Hepatocyte (in vitro differentiated cells): ENCODE results near the gene RHOT1. TPM values are rescaled to one million over a fixed set of nuclear protein-coding genes. Genes with fewer than 3 reads are reported as not detected.
"Not testable (repeated sequence)": the region's sequence is repeated elsewhere in the genome, so short reads cannot be mapped to it uniquely, and the experiment has no call there.

Experiments used
- DNase-seq: peaks from one replicate; pipeline ENCODE4 v3.0.0-alpha.2; 2016; ENCODE audit warnings: low spot score
- H2AFZ ChIP-seq: fragments of 200-600 bp; sonication (generic); 2 replicates; pipeline ENCODE4 v1.6.0; 2016; ENCODE audit warnings: antibody characterized with exemption, mild to moderate bottlenecking
- H3K27ac ChIP-seq: fragments of 200-600 bp; sonication (generic); 2 replicates; pipeline ENCODE4 v1.5.1; 2016; ENCODE audit warnings: mild to moderate bottlenecking
- H3K27me3 ChIP-seq: fragments of 200-600 bp; sonication (generic); 2 replicates; pipeline ENCODE4 v1.6.1; 2016
- H3K36me3 ChIP-seq: fragments of 200-600 bp; sonication (generic); replicated peaks from 2 replicates; pipeline ENCODE4 v1.5.1; 2016; ENCODE audit warnings: low read depth; ENCODE audit not compliant: insufficient read depth
- H3K4me1 ChIP-seq: fragments of 200-600 bp; sonication (generic); 2 replicates; pipeline ENCODE4 v1.5.1; 2016; ENCODE audit warnings: mild to moderate bottlenecking, moderate library complexity; ENCODE audit not compliant: insufficient read depth
- H3K4me2 ChIP-seq: fragments of 200-600 bp; sonication (generic); 2 replicates; pipeline ENCODE4 v1.6.0; 2016
- H3K4me3 ChIP-seq: fragments of 200-600 bp; sonication (generic); 2 replicates; pipeline ENCODE4 v1.5.1; 2016; ENCODE audit warnings: mild to moderate bottlenecking
- H3K79me2 ChIP-seq: fragments of 200-600 bp; sonication (generic); 2 replicates; pipeline ENCODE4 v1.6.0; 2017; ENCODE audit warnings: mild to moderate bottlenecking
- H3K9me2 ChIP-seq: fragments of 200-600 bp; sonication (generic); replicated peaks from 2 replicates; pipeline ENCODE4 v1.6.0; 2017; ENCODE audit warnings: mild to moderate bottlenecking; ENCODE audit not compliant: insufficient read depth
- H3K9me3 ChIP-seq: fragments of 200-600 bp; sonication (generic); 2 replicates; pipeline ENCODE4 v1.5.1; 2016; ENCODE audit warnings: low read depth, mild to moderate bottlenecking
- H4K20me1 ChIP-seq: fragments of 200-600 bp; sonication (generic); 2 replicates; pipeline ENCODE4 v1.6.0; 2016; ENCODE audit warnings: mild to moderate bottlenecking; ENCODE audit not compliant: insufficient read depth, poor library complexity, severe bottlenecking
- CTCF ChIP-seq: fragments of 200-600 bp; sonication (generic); IDR thresholded peaks from 2 replicates; pipeline ENCODE4 v1.5.1; 2016; ENCODE audit warnings: antibody characterized with exemption, mild to moderate bottlenecking; ENCODE audit not compliant: poor library complexity
- EZH2 ChIP-seq: fragments of 200-600 bp; sonication (generic); IDR thresholded peaks from 2 replicates; pipeline ENCODE4 v1.6.1; 2016; ENCODE audit warnings: antibody characterized with exemption, mild to moderate bottlenecking, borderline replicate concordance
- EZH2phosphoT487 ChIP-seq: fragments of 200-600 bp; sonication (generic); IDR thresholded peaks from one replicate; pipeline ENCODE4 v1.6.1; 2018; ENCODE audit warnings: antibody characterized with exemption, mild to moderate bottlenecking, low read depth, moderate library complexity; ENCODE audit not compliant: unreplicated experiment, severe bottlenecking
- WGBS: methylation state at CpG from one replicate; pipeline ENCODE4 v1.1.6; 2016; ENCODE audit warnings: low lambda C conversion rate; ENCODE audit errors: missing lambda C conversion rate; 5-methylcytosine and 5-hydroxymethylcytosine counted together
- polyA plus RNA-seq: library from polyadenylated mRNA; unstranded; fragments of >200 nt; fragmentation: Nextera tagmentation; extraction: Ambion mirVana; gene quantifications from 2 replicates; pipeline ENCODE4 v1.2.1, GENCODE V29; 2016
- total RNA-seq: library from RNA; depleted of rRNA; stranded (reverse); fragments of >200 nt; gene quantifications from 2 replicates; pipeline ENCODE4 v1.2.3, GENCODE V29; 2014

Gene RHOT1
- total and polyA plus RNA-seq, 2 experiments from 2014 or later, result 22.6 to 38.4 TPM

GRCh38 chr17:32104158-32104557 is 38.1 kb upstream of the RHOT1 start:
- Histone ChIP-seq H3K79me2 (no peaks in the 10 kb centered on the region), H3K27ac (no peak overlapping the region), H3K36me3 (no peaks in the 10 kb centered on the region), H3K9me2 (no peaks in the 10 kb centered on the region), H4K20me1 (no peaks in the 10 kb centered on the region), H3K9me3 (no peaks in the 10 kb centered on the region), H3K4me1 (no peaks in the 10 kb centered on the region), H3K4me3 (no peak overlapping the region), H2AFZ (no peak overlapping the region), H3K27me3 (no peaks in the 10 kb centered on the region), H3K4me2 (no peak overlapping the region)
- DNase-seq, result no peak
- no peak for TF ChIP-seq EZH2phosphoT487
- no peak for TF ChIP-seq CTCF
- TF ChIP-seq EZH2, result no peak
- WGBS, result 80% methylated on average over 3 of the region's 3 CpGs

GRCh38 chr17:32106471-32106981 is 35.8 kb upstream of the RHOT1 start:
- H3K27ac ChIP-seq, H3K9me2 ChIP-seq, H4K20me1 ChIP-seq, H3K79me2 ChIP-seq, H3K4me1 ChIP-seq, H3K36me3 ChIP-seq, H3K27me3 ChIP-seq, H2AFZ ChIP-seq, H3K4me3 ChIP-seq, H3K4me2 ChIP-seq, H3K9me3 ChIP-seq, DNase-seq: not testable (repeated sequence)
- WGBS, result 83% methylated on average over 7 of the region's 7 CpGs

- WGBS, result 83% methylated on average over 1 of the region's 1 CpG
- H3K27ac ChIP-seq, H3K79me2 ChIP-seq, H3K4me1 ChIP-seq, H3K9me2 ChIP-seq, H2AFZ ChIP-seq, H3K9me3 ChIP-seq, H4K20me1 ChIP-seq, H3K4me2 ChIP-seq, DNase-seq, H3K36me3 ChIP-seq, H3K27me3 ChIP-seq, H3K4me3 ChIP-seq: not testable (repeated sequence)
Measured at GRCh38 chr17:32107194-32107593, 35.1 kb upstream of the RHOT1 start.

GRCh38 chr17:32110596-32110995 is 31.7 kb upstream of the RHOT1 start:
- H3K9me3 ChIP-seq, result no peaks in the 10 kb centered on the region
- H3K27me3 ChIP-seq, result no peaks in the 10 kb centered on the region
- H3K9me2 ChIP-seq, result no peaks in the 10 kb centered on the region
- TF ChIP-seq EZH2phosphoT487, result no peak
- TF ChIP-seq EZH2, result no peak
- TF ChIP-seq CTCF, result no peak
- WGBS, result 88% methylated on average over 21 of the region's 21 CpGs
- no peak overlapping the region for H3K4me3 ChIP-seq
- H3K36me3 ChIP-seq, result no peaks in the 10 kb centered on the region
- no peaks in the 10 kb centered on the region for H3K4me1 ChIP-seq
- no peak overlapping the region for H3K4me2 ChIP-seq
- no peaks in the 10 kb centered on the region for H3K79me2 ChIP-seq
- DNase-seq, result no peak
- no peaks in the 10 kb centered on the region for H4K20me1 ChIP-seq
- no peak overlapping the region for H3K27ac ChIP-seq
- H2AFZ ChIP-seq, result no peak overlapping the region
